GM12872 (cell line): Measurements from ENCODE around the gene TRIM8.

Source experiments
- CTCF ChIP-seq: IDR thresholded peaks from 3 replicates; pipeline ENCODE4 v1.5.1; 2011; ENCODE audit warnings: low read depth, mild to moderate bottlenecking, low read length, moderate library complexity; ENCODE audit not compliant: insufficient read depth

TRIM8 gene

GRCh38 chr10:102682416-102682815, 38.1 kb downstream of the TRIM8 start:
- no peak for TF ChIP-seq CTCF

DNA sequence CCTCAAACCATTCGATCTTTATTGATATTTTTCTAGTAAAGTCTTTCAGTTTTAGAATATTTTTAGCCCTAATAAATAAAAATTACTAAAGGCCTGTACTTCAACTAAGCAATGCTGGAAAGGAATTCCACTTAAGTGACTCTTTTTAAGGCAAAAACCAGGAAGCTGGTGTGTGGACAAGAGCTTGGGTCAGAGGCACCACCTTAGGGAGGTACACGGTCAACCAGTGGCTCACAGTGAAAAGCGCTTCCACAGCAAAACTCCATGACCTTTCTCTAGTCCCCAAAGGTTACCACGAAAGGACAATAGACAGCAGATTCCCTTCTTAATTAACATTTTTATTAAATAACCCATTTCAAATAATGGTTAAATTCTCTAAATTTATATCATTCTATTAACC, 38.7 kb downstream of the TRIM8 start:
- no peak for TF ChIP-seq CTCF

DNA sequence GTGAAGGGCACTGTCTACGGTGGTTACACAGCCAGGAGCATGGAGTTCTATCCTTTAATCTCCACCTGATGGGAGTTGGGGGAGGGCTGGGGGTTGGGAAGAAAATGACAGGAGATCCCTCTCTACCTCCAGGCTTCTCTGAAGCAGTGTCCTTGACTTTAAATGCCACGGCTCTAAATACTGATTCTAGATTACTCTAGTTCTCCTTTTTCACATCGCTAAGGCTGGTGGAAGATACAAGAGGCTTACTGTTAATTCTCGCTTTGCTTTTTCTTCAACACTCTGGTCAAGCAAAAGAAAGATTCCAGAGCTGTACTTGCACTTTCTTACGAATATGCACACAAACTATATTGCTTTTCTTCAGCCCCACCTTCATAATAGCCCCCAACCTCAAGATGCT, 39.5 kb downstream of the TRIM8 start:
- no peak for TF ChIP-seq CTCF

DNA sequence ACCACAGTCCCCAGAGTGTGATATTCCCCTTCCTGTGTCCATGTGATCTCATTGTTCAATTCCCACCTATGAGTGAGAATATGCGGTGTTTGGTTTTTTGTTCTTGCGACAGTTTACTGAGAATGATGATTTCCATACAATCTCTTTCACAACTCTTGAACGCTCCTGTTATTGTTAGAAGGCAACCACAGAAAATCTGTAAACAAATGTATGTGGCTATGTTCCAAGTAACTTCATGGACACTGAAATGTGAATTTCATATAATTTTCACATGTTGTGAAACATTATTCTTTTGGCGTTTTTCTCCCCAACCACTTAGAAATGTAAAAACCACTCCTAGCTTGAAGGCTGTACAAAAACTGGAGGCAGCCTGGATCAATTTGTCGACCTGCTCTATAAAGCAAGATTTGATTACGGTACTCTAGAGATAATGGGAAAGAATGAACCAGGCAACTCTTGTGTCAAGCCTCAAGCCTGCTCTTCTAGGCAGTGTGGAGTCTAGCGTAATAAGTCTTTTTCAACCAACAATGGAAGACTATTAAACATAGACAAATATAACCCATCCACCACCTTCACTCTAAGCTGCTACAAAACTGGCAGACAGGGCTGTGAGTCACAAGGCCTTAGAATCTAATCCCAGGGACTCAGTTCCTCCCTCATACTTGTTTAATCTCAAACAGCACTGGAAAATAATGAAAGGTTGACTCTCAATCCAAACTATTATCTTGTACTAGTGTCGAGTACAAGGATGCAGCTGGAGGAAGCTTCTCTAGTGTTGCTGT, 47.2 kb downstream of the TRIM8 start:
- no peak for TF ChIP-seq CTCF

GRCh38 chr10:102696736-102697135, 52.5 kb downstream of the TRIM8 start:
- TF ChIP-seq CTCF = no peak

GRCh38 chr10:102698894-102699293, 54.6 kb downstream of the TRIM8 start:
- no peak for TF ChIP-seq CTCF

DNA sequence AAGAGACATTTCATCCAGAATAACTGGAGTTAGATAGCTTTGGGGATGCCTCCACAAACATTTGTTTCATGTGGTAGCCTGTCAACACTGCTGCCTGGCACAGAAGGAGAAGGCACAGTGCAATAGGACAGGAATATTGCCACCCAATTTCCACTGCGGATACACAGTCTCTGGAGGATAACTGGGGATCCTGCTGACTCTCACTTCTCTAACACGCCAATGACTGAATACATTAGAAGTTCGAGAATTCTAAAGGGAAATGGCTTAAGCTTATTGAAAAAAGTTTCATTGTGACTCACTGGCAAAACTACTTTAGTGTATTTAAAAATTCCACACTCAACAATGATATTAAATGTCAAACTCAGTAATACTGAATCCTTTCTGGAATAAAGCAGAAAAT, 57.0 kb downstream of the TRIM8 start:
- TF ChIP-seq CTCF = no peak
